Stimulated activated CD4-positive, alpha-beta T cell treated with anti-CD3 and anti-CD28 coated beads, Interleukin-1b, Interleukin-23, amount 100 ng/mL, for 24 hours (primary cell): ENCODE data around the gene OGFR.

ENCODE experiments used
- DNase-seq, 4 experiments: peaks; one replicate each; pipeline ENCODE4 v3.0.0-alpha.2; 2020; ENCODE audit warnings: low read depth in 4 of 4, low spot score in 1 of 4

OGFR gene

DNA sequence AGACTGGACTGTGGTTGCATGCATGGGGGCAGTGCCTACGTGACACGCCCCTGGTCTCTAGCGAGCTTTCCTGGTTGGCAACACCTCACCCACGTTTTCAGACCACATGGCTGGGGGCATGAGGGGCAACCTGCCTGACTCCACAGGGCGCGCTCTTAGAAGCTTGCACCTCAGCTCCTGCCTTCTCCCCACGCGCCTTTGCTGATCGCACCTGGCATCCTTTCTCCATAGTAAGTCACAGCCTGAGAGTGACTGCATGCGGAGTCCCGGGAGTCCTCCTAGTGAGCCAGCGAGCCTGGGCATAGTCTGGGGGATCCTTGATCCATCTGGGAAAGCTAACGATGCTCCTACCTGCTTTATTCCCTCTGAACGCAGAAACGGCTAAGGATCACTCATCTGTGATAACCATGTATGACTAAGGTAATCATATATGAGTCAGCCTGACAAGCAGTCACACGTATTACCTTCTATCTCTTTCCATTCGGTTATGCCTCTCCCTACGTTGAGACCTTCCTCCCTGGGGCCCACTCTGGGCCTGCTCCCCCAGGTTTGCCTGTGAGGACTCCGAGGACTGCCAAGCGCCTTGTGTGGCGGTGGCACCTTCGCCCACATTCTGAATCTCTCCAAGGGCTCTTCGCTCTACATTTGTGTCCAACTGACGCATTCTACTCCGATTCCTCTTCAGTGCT is 52.4 kb downstream of the OGFR start:
- no peak for DNase-seq

DNA sequence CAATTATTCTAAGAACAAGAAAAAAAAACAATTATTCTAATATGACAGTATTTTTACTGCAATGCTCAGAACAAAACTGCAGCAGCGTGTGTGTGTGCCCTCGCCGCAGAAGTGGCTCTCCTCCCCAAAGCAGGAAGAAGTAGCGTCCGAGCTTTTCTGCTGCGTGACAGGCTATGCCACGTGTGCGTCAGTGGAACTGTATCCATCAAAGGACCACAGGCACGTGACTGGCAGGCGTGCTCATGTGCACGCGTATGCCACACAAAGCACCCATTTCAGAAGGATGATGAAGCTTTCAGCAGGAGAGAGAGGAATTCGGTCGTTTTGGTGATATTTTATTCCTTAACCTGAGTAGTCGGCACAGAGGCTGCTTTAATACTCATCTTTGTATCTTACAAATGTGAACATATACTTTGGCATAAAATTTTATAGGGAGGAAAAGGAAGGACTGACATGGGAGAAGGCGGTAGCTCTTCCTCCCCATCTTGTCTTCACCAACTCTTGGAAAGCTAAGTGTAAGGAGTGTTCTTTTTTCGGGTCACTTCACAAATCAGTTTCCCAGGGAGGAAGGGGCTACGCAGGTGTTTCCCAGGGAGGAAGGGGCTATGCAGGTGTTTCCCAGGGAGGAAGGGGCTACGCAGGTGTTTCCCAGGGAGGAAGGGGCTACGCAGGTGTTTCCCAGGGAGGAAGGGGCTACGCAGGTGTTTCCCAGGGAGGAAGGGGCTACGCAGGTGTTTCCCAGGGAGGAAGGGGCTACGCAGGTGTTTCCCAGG is 53.6 kb downstream of the OGFR start:
- DNase-seq, result no peak

DNA sequence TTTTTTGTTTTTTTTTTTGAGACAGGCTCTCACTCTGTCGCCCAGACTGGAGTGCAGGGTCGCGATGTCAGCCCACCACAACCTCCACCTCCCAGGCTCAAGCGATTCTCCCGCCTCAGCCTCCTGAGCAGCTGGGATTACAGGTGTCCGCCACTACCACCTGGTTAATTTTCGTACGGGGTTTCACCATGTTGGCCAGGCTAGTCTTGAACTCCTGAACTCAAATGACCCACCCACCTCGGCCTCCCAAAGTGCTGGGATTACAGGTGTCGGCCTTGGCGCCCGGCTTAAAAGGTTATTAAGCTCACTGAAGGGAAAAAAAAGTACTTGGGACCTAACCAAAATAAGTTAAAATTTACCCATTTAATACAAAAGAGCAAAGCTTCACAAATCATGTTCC is 55.1 kb downstream of the OGFR start:
- DNase-seq, result no peak

DNA sequence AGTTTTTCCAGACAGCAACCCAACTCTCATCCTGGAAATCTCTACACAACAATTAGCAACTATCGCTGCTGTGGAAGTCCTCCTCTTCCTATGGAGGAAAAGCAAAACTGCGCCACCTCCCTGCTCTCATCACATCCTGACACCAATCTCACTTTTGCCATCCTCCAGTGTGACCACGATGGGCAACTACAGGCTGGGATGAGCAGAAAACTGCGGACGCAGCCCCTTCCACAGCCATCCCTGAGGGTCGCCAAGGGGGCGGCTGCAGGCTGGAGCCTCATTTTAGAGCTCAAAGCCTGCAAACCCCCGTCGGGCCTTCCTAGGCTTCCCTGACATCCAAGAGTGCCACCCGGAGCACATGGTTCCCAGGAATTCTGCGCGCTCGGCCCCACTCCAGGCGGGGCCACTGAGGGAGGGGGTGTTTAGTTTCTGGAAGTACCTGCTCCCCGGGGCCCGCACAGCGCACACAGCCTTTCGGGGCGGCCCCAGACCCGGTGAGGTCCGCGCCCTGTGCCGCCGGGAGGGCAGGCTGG is 55.8 kb downstream of the OGFR start:
- no peak for DNase-seq

DNA sequence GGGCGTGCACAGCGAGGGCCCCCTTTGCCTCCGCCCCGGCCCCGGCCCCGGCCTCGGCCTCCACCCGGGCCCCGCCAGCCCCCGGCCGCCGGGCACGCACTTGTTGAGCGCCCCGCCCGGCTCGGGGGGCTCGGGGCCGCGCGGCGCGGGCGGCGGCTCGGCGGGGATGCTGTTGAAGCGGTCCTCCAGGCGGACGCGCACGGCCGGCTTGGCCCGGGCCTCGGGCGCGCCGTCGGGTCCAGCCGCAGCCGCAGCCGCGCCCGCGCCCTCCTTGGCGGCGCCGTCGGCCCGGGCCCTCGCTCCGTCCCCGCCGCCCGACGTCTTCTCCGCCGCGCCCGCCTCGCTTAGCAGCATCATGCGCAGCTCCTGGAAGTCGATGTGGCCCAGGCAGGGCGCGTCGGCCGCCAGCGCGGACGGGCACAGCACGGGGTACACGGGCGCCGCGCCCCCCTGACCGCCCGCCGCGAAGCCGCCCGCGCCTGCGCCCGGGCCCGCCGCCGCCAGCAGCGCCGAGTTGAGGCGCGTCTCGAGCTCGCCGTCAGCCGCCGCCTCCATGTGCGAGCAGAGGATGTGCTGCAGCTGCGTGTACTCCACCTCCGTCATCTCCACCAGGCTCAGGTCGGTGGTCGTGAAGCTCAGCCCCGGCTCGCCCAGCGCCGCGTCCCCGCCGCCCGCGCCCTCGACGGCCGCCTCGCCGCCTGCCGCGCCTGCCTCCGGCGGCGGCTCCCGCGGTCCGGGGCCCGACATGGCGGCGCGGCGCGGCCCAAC is 56.5 kb downstream of the OGFR start:
- no peak for DNase-seq

DNA sequence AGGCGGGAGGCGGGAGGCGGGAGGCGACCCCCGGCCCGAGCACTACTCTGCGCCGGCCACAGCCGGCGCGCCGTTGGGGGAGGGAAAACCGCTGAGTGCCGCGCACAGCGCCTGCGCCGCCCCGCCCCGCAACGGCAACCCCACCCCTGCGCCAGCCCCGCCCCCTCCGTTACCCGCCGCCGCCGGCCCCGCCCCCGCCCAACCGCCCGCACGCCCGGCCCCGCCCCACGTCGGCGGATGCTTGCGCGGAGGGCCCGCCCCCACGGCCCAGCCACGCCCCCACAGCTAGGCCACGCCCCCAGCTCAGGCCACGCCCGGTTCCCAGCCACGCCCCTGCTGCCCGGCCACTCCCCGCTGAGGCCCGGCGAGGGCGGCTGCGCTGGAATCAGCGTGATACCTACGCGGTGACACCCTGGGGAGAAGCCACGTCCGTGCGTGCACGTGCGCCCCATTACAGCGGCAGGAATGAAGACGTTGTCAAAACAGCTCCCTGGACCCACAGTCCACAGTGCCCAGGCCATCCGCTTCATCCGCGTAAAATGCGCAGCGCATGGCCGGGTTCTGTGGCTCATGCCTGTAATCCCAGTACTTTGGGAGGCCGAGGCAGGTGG is 57.2 kb downstream of the OGFR start, which contains the start of gene TCFL5:
TCFL5 (minus strand) TSS at position 97 of the 611 bp plus-strand sequence. CDS start 152 bp downstream, outside the sequence.
- DNase-seq, result peak; percentile 83 to 97 (median 86)
